HepG2 (cell line): ENCODE data around the gene WIPF2. TPM values are rescaled to one million over a fixed set of nuclear protein-coding genes. Genes with fewer than 3 reads are reported as not detected.

Experiments
- ARNT ChIP-seq: fragments of 450-650 bp; IDR thresholded peaks from 2 replicates; pipeline ENCODE4 v1.6.1; 2017
- ATF7-NPFF ChIP-seq: sonication (generic); formaldehyde crosslinking; IDR thresholded peaks from 2 replicates; pipeline ENCODE4 v1.8.1; 2023; ENCODE audit warnings: mild to moderate bottlenecking, low read depth, missing genetic modification reagents, moderate library complexity
- CREB1 ChIP-seq, 2 experiments: fragments of 450-650 bp in 1 of 2; IDR thresholded peaks; 2 replicates each; pipeline ENCODE4 v1.6.1; 2016 to 2017; ENCODE audit warnings: control low read depth in 1 of 2, mild to moderate bottlenecking in 1 of 2, missing compliant biosample characterization in 1 of 2, missing genetic modification characterization in 1 of 2
- HDAC2 ChIP-seq: sonication (generic); formaldehyde crosslinking; IDR thresholded peaks from 2 replicates; pipeline ENCODE4 v1.4.0; 2020; ENCODE audit warnings: missing genetic modification reagents
- HNRNPLL ChIP-seq: fragments of 200-400 bp; formaldehyde crosslinking; IDR thresholded peaks from 2 replicates; pipeline ENCODE4 v1.6.1; 2017; ENCODE audit warnings: mild to moderate bottlenecking, low read depth, low read length; ENCODE audit not compliant: poor library complexity, severe bottlenecking
- MEF2D ChIP-seq: sonication (generic); formaldehyde crosslinking; IDR thresholded peaks from 2 replicates; pipeline ENCODE4 v1.5.1; 2020; ENCODE audit warnings: mild to moderate bottlenecking, missing genetic modification reagents
- RXRB ChIP-seq: IDR thresholded peaks from 2 replicates; pipeline ENCODE4 v1.6.1; 2016; ENCODE audit warnings: borderline replicate concordance, missing genetic modification reagents, missing compliant biosample characterization
- SIN3A ChIP-seq: IDR thresholded peaks from 2 replicates; pipeline ENCODE4 v1.6.1; 2011; ENCODE audit warnings: low read depth, mild to moderate bottlenecking, control low read depth, low read length, borderline replicate concordance
- SIX1 ChIP-seq: sonication (generic); formaldehyde crosslinking; IDR thresholded peaks from 2 replicates; pipeline ENCODE4 v1.4.0; 2020; ENCODE audit warnings: missing genetic modification reagents, borderline replicate concordance
- SP5 ChIP-seq: IDR thresholded peaks from 2 replicates; pipeline ENCODE4 v1.6.1; 2016; ENCODE audit warnings: low read depth, borderline replicate concordance
- ZNF251 ChIP-seq: sonication (generic); formaldehyde crosslinking; IDR thresholded peaks from 2 replicates; pipeline ENCODE4 v1.9.0; 2021; ENCODE audit warnings: mild to moderate bottlenecking, missing genetic modification reagents
- ZNF296 ChIP-seq: sonication (generic); formaldehyde crosslinking; conservative IDR thresholded peaks from 2 replicates; pipeline ENCODE4 v1.5.0; 2020; ENCODE audit warnings: mild to moderate bottlenecking, missing genetic modification reagents
- ZNF317 ChIP-seq: sonication (generic); formaldehyde crosslinking; IDR thresholded peaks from 2 replicates; pipeline ENCODE4 v1.5.0; 2020; ENCODE audit warnings: mild to moderate bottlenecking, missing genetic modification reagents
- ZNF33A ChIP-seq: sonication (generic); formaldehyde crosslinking; IDR thresholded peaks from 2 replicates; pipeline ENCODE4 v1.5.1; 2020; ENCODE audit warnings: missing genetic modification reagents, mild to moderate bottlenecking, moderate library complexity, borderline replicate concordance
- ZNF781 ChIP-seq: sonication (generic); formaldehyde crosslinking; IDR thresholded peaks from 2 replicates; pipeline ENCODE4 v1.5.1; 2020; ENCODE audit warnings: borderline replicate concordance, mild to moderate bottlenecking, missing genetic modification reagents; ENCODE audit errors: not compliant biosample characterization
- polyA plus RNA-seq, 8 experiments: library from polyadenylated mRNA; depleted of rRNA in 3 of 8; stranded (reverse) in 7 of 8; unstranded in 1 of 8; fragments of >200 nt; fragmentation: Illumina TruSeq in 4 of 8; extraction: Trizol in 4 of 8; gene quantifications; 2 replicates each; pipeline versions ENCODE4 v1.2.1 to v1.2.3, GENCODE V29; 2011 to 2016; ENCODE audit warnings: low read depth in 4 of 8, missing spikeins in 1 of 8, mixed read lengths in 1 of 8; ENCODE audit not compliant: insufficient read depth in 1 of 8
- total RNA-seq, 5 experiments: library from RNA; depleted of rRNA; stranded (reverse); fragments of >200 nt; fragmentation: Illumina TruSeq; extraction: Trizol; gene quantifications; 2 replicates each; pipeline ENCODE4 v1.2.3, GENCODE V29; 2016; ENCODE audit warnings: low read depth in 1 of 5
- TF ChIP-seq, protein P1 (sequence below): sonication (generic); formaldehyde crosslinking; IDR thresholded peaks from 2 replicates; pipeline ENCODE4 v1.5.1; 2020; ENCODE audit warnings: mild to moderate bottlenecking, moderate library complexity, missing genetic modification reagents
- TF ChIP-seq, protein P2 (sequence below): sonication (generic); formaldehyde crosslinking; IDR thresholded peaks from 2 replicates; pipeline ENCODE4 v1.5.0; 2020; ENCODE audit warnings: mild to moderate bottlenecking, missing genetic modification reagents
- TF ChIP-seq, protein P3 (sequence below), 2 experiments: sonication (generic) in 1 of 2; formaldehyde crosslinking in 1 of 2; IDR thresholded peaks; 2 replicates each; pipeline versions ENCODE4 v1.4.0 to v1.6.1; 2016 to 2020; ENCODE audit warnings: borderline replicate concordance in 1 of 2, low read depth in 1 of 2, mild to moderate bottlenecking in 1 of 2, missing genetic modification reagents in 1 of 2
- TF ChIP-seq, protein P4 (sequence below): sonication (generic); formaldehyde crosslinking; conservative IDR thresholded peaks from 2 replicates; pipeline ENCODE4 v1.5.0; 2020; ENCODE audit warnings: missing genetic modification reagents

Gene WIPF2
- total and polyA plus RNA-seq, 2 of the 13 experiments (the other 11 are each of a cell fraction or from before 2014, with no cell fraction given): 7.2 to 10.8 TPM

DNA sequence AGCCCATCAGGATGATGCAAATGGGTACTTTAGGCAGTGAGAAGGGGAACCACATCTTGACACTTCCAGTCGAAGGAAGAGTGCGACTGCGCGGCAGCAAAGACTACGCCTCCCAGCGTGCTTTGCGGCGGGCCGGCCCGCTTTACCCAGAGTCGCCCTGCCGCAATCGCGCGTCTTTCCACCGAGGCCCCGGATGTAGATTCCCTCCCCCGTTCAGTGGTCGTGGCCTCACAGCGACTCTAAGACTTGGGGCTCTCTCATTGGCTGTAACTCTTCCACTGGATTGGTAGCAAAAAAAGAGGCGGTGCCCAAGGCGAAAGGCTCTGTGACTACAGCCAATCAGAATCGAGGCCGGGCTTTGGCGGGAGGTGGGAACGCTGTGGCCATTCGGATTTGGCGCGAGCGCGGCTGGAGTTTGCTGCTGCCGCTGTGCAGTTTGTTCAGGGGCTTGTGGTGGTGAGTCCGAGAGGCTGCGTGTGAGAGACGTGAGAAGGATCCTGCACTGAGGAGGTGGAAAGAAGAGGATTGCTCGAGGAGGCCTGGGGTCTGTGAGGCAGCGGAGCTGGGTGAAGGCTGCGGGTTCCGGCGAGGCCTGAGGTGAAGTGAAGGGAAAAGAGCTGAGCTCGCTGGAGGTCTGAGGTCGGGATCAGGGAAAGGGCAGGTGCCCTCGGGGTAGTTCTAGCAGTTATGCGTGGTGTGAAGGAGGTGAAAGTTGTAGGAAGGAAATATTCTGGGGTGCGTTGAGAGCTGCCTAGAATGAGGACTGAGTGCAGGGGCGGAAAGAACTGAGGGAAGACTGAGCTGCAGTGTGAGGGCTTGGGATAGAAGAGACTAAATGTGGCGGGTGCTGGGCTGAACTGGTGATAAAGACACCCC is 68.6 kb downstream of the WIPF2 start, which contains the start of gene CDC6 (continued):
- TF ChIP-seq ZNF296 (CRISPR knock-in tag) (0 out of 2 replicates have a peak, but pooled peaks have one; percentile 41), ZNF251 (CRISPR knock-in tag) (no peak), ZNF33A (CRISPR knock-in tag) (no peak), SIX1 (no peak), ZNF317 (CRISPR knock-in tag) (0 out of 2 replicates have a peak, but pooled peaks have one; percentile 18), RXRB (no peak), ZNF781 (CRISPR knock-in tag) (peak; percentile 19), SIN3A (peak; percentile 100), ARNT (no peak), CREB1 (IDR thresholded peaks at IDR 0.05) (peak; percentile 83), CREB1 (CRISPR knock-in tag; IDR thresholded peaks at IDR 0.05) (peak; percentile 93), HNRNPLL (peak; percentile 75), MEF2D (CRISPR knock-in tag) (no peak), SP5 (CRISPR knock-in tag) (peak; percentile 86), HDAC2 (CRISPR knock-in tag) (peak; percentile 75), ATF7-NPFF (CRISPR knock-in tag) (peak; percentile 97)
- TF ChIP-seq, protein P1, sequence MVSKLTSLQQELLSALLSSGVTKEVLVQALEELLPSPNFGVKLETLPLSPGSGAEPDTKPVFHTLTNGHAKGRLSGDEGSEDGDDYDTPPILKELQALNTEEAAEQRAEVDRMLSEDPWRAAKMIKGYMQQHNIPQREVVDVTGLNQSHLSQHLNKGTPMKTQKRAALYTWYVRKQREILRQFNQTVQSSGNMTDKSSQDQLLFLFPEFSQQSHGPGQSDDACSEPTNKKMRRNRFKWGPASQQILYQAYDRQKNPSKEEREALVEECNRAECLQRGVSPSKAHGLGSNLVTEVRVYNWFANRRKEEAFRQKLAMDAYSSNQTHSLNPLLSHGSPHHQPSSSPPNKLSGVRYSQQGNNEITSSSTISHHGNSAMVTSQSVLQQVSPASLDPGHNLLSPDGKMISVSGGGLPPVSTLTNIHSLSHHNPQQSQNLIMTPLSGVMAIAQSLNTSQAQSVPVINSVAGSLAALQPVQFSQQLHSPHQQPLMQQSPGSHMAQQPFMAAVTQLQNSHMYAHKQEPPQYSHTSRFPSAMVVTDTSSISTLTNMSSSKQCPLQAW (CRISPR knock-in tag): peak; percentile 89; the same call in 1 of the 2 replicates
- TF ChIP-seq, protein P2, sequence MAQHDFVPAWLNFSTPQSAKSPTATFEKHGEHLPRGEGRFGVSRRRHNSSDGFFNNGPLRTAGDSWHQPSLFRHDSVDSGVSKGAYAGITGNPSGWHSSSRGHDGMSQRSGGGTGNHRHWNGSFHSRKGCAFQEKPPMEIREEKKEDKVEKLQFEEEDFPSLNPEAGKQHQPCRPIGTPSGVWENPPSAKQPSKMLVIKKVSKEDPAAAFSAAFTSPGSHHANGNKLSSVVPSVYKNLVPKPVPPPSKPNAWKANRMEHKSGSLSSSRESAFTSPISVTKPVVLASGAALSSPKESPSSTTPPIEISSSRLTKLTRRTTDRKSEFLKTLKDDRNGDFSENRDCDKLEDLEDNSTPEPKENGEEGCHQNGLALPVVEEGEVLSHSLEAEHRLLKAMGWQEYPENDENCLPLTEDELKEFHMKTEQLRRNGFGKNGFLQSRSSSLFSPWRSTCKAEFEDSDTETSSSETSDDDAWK (CRISPR knock-in tag): no peak
- TF ChIP-seq, protein P3, sequence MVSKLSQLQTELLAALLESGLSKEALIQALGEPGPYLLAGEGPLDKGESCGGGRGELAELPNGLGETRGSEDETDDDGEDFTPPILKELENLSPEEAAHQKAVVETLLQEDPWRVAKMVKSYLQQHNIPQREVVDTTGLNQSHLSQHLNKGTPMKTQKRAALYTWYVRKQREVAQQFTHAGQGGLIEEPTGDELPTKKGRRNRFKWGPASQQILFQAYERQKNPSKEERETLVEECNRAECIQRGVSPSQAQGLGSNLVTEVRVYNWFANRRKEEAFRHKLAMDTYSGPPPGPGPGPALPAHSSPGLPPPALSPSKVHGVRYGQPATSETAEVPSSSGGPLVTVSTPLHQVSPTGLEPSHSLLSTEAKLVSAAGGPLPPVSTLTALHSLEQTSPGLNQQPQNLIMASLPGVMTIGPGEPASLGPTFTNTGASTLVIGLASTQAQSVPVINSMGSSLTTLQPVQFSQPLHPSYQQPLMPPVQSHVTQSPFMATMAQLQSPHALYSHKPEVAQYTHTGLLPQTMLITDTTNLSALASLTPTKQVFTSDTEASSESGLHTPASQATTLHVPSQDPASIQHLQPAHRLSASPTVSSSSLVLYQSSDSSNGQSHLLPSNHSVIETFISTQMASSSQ (IDR thresholded peaks at IDR 0.05; ENCODE audit: low read depth): no peak
- TF ChIP-seq, protein P3 (CRISPR knock-in tag; IDR thresholded peaks at IDR 0.05; ENCODE audit: borderline replicate concordance): peak; percentile 60; the same call in 1 of the 2 replicates
- TF ChIP-seq, protein P4, sequence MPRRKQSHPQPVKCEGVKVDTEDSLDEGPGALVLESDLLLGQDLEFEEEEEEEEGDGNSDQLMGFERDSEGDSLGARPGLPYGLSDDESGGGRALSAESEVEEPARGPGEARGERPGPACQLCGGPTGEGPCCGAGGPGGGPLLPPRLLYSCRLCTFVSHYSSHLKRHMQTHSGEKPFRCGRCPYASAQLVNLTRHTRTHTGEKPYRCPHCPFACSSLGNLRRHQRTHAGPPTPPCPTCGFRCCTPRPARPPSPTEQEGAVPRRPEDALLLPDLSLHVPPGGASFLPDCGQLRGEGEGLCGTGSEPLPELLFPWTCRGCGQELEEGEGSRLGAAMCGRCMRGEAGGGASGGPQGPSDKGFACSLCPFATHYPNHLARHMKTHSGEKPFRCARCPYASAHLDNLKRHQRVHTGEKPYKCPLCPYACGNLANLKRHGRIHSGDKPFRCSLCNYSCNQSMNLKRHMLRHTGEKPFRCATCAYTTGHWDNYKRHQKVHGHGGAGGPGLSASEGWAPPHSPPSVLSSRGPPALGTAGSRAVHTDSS: no peak
